ENCODE measurements around the gene NAGK. TPM values are rescaled to one million over a fixed set of nuclear protein-coding genes. Genes with fewer than 3 reads are reported as not detected.

The NAGK gene
- total RNA-seq, 2 donors from 2014 or later: 72.6 to 80.8 TPM

DNA sequence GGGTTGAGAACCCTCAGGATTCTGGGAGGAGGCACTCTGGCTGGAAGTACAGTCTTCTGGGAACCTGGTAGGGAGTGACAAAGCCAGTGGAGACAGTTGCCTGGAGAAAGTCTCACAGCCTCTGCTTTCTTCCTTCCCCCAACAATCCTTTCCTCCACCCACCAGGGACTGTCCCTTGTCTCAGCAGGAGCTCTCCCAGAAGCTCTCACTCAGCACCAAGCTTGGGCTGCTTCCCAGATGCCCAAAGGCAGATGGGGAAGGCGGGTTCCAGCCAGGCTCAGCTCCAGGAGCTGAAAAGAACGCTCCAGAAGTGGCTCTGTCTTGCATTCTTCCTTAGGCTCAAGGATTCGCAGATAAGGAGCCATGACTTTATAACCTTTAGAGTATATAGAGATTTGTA is 7.6 kb upstream of the NAGK start:
- Histone ChIP-seq H3K36me3 (ENCODE audit: control insufficient read depth, insufficient read depth, low read length) (no peaks in the 10 kb centered on the region), H3K9me3 (ENCODE audit: control insufficient read depth, low read length) (no peaks in the 10 kb centered on the region), H3K4me1 (ENCODE audit: control insufficient read depth, insufficient read depth, low read length) (peaks cover 3% of the 10 kb centered on the region), H3K9ac (ENCODE audit: extremely low read depth, low read length, poor library complexity, severe bottlenecking) (no peak overlapping the region), H3K4me3 (ENCODE audit: low read length) (no peak overlapping the region), H3K27ac (ENCODE audit: low read depth, low read length) (no peak overlapping the region), H3K27me3 (ENCODE audit: control insufficient read depth, insufficient read depth, low read length, poor library complexity, severe bottlenecking) (peaks cover 10% of the 10 kb centered on the region)
- H3K4me1 Mint-ChIP-seq: peaks cover 6% of the 10 kb centered on the region
- H3K36me3 Mint-ChIP-seq (ENCODE audit: low read depth): no peaks in the 10 kb centered on the region
- no peak overlapping the region for H3K4me3 Mint-ChIP-seq
- TF ChIP-seq, protein P1, sequence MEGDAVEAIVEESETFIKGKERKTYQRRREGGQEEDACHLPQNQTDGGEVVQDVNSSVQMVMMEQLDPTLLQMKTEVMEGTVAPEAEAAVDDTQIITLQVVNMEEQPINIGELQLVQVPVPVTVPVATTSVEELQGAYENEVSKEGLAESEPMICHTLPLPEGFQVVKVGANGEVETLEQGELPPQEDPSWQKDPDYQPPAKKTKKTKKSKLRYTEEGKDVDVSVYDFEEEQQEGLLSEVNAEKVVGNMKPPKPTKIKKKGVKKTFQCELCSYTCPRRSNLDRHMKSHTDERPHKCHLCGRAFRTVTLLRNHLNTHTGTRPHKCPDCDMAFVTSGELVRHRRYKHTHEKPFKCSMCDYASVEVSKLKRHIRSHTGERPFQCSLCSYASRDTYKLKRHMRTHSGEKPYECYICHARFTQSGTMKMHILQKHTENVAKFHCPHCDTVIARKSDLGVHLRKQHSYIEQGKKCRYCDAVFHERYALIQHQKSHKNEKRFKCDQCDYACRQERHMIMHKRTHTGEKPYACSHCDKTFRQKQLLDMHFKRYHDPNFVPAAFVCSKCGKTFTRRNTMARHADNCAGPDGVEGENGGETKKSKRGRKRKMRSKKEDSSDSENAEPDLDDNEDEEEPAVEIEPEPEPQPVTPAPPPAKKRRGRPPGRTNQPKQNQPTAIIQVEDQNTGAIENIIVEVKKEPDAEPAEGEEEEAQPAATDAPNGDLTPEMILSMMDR (conservative IDR thresholded peaks at IDR 0.05): no peak
- no peak overlapping the region for H3K27ac Mint-ChIP-seq
- no peaks in the 10 kb centered on the region for H3K9me3 Mint-ChIP-seq
- peaks cover 4% of the 10 kb centered on the region for H3K27me3 Mint-ChIP-seq (ENCODE audit: insufficient read depth)
- 82 to 85% methylated on average over 2 to 3 of the region's 3 CpGs for WGBS, 2 experiments (ENCODE audit: insufficient coverage in 1 of 2, insufficient read length in 1 of 2)
- no peak for DNase-seq

DNA sequence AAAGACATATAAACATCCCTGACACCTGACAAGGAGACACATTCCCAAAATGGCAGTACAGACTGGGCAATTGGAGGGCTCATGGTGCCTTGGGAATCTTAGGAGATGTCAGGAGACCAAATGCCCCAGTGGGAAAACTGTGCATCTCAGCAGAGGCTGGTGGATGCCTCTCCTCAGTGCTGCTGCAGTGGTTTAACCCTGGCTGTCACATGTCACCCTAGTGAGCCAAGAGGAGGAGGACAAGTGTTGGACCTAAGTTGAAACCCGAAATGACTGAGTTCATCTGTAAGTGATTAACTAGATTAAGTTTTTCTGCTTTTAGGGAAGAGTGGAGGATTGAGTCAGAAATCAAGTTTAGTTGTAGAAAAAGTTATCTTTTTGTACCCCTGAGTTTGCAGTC is 5.2 kb upstream of the NAGK start:
- H3K27ac Mint-ChIP-seq: no peak overlapping the region
- peaks cover 6% of the 10 kb centered on the region for H3K4me1 Mint-ChIP-seq
- Histone ChIP-seq H3K4me1 (ENCODE audit: control insufficient read depth, insufficient read depth, low read length) (peaks cover 3% of the 10 kb centered on the region), H3K36me3 (ENCODE audit: control insufficient read depth, insufficient read depth, low read length) (no peaks in the 10 kb centered on the region), H3K27me3 (ENCODE audit: control insufficient read depth, insufficient read depth, low read length, poor library complexity, severe bottlenecking) (peaks cover 10% of the 10 kb centered on the region), H3K27ac (ENCODE audit: low read depth, low read length) (no peak overlapping the region), H3K9ac (ENCODE audit: extremely low read depth, low read length, poor library complexity, severe bottlenecking) (no peak overlapping the region), H3K9me3 (ENCODE audit: control insufficient read depth, low read length) (no peaks in the 10 kb centered on the region), H3K4me3 (ENCODE audit: low read length) (no peak overlapping the region)
- H3K36me3 Mint-ChIP-seq (ENCODE audit: low read depth): no peaks in the 10 kb centered on the region
- peaks cover 4% of the 10 kb centered on the region for H3K27me3 Mint-ChIP-seq (ENCODE audit: insufficient read depth)
- H3K9me3 Mint-ChIP-seq: no peaks in the 10 kb centered on the region
- 56 to 86% methylated on average over 1 of the region's 1 CpG for WGBS, 2 experiments (ENCODE audit: insufficient coverage in 1 of 2, insufficient read length in 1 of 2)
- H3K4me3 Mint-ChIP-seq: no peak overlapping the region
- DNase-seq: no peak
- TF ChIP-seq, protein P1 (conservative IDR thresholded peaks at IDR 0.05): no peak

DNA sequence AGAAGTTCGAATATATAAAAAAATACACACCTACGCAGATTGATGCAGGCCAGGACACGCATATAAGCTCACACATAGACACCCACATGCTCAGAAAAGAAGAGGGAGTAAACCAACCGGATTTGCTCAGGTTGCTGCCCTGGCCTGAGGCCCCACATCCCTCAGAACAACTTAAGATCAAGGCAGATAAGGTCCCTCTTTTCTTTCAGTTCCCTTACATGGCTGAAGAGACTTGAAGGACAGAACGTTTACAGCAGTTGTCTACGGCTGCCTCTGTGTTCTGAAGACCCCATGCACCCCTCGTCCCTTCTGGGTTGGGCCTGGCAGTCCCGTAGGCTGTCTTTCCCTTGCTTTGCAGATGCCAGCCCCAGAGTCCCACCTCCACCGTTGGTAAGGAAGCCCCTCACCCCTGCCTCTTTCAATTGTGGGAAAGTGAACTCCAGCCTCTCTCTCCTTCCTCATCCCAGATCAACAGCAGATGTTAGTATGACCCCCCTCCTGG is 4.3 kb upstream of the NAGK start:
- H3K9me3 ChIP-seq (ENCODE audit: control insufficient read depth, low read length): no peaks in the 10 kb centered on the region
- peaks cover 2% of the 10 kb centered on the region for H3K27me3 Mint-ChIP-seq (ENCODE audit: insufficient read depth)
- no peak overlapping the region for H3K4me3 Mint-ChIP-seq
- H3K4me1 Mint-ChIP-seq: peaks cover 8% of the 10 kb centered on the region
- TF ChIP-seq, protein P1 (conservative IDR thresholded peaks at IDR 0.05): no peak
- no peaks in the 10 kb centered on the region for H3K36me3 Mint-ChIP-seq (ENCODE audit: low read depth)
- peaks cover 10% of the 10 kb centered on the region for H3K27me3 ChIP-seq (ENCODE audit: control insufficient read depth, insufficient read depth, low read length, poor library complexity, severe bottlenecking)
- no peak overlapping the region for H3K27ac ChIP-seq (ENCODE audit: low read depth, low read length)
- no peak for DNase-seq
- H3K4me3 ChIP-seq (ENCODE audit: low read length): no peak overlapping the region
- no peak overlapping the region for H3K9ac ChIP-seq (ENCODE audit: extremely low read depth, low read length, poor library complexity, severe bottlenecking)
- WGBS, 2 experiments (ENCODE audit: insufficient coverage in 1 of 2, insufficient read length in 1 of 2): 77 to 82% methylated on average over 7 to 9 of the region's 9 CpGs
- no peak overlapping the region for H3K27ac Mint-ChIP-seq
- no peaks in the 10 kb centered on the region for H3K36me3 ChIP-seq (ENCODE audit: control insufficient read depth, insufficient read depth, low read length)
- no peaks in the 10 kb centered on the region for H3K9me3 Mint-ChIP-seq
- peaks cover 3% of the 10 kb centered on the region for H3K4me1 ChIP-seq (ENCODE audit: control insufficient read depth, insufficient read depth, low read length)
